ENCODE measurements around the gene HSD17B11.

The HSD17B11 gene

DNA sequence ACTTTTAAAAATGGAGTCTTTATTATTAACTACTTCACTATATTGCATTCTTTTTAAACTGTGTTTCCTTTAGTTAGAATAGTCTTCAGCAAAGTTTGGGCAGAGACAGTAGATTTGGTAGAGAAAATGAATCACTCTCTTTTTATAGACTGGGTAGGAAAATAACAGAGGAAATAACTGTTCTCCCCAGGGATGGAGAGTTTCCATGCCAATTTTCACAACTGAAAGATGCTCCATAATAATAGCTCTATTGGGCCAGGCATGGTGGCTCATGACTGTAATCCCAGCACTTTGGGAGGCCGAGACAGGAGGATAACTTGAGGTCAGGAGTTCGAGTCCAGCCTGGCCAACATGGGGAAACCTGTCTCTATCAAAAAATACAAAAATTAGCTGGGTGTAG is 81.4 kb downstream of the HSD17B11 start:
- no peak overlapping the region for H3K9ac ChIP-seq (ENCODE audit: low read length)
- no peak overlapping the region for H2AFZ ChIP-seq (ENCODE audit: low read length)
- H3K9me2 ChIP-seq (ENCODE audit: low read depth, low read length) = no peaks in the 10 kb centered on the region
- no peaks in the 10 kb centered on the region for H3K4me1 ChIP-seq (ENCODE audit: insufficient read depth, low read length, severe bottlenecking)
- TF ChIP-seq, protein P1, sequence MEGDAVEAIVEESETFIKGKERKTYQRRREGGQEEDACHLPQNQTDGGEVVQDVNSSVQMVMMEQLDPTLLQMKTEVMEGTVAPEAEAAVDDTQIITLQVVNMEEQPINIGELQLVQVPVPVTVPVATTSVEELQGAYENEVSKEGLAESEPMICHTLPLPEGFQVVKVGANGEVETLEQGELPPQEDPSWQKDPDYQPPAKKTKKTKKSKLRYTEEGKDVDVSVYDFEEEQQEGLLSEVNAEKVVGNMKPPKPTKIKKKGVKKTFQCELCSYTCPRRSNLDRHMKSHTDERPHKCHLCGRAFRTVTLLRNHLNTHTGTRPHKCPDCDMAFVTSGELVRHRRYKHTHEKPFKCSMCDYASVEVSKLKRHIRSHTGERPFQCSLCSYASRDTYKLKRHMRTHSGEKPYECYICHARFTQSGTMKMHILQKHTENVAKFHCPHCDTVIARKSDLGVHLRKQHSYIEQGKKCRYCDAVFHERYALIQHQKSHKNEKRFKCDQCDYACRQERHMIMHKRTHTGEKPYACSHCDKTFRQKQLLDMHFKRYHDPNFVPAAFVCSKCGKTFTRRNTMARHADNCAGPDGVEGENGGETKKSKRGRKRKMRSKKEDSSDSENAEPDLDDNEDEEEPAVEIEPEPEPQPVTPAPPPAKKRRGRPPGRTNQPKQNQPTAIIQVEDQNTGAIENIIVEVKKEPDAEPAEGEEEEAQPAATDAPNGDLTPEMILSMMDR (IDR thresholded peaks at IDR 0.05; ENCODE audit: low read length) = no peak
- TF ChIP-seq EZH2 (IDR thresholded peaks at IDR 0.05; ENCODE audit: borderline replicate concordance, low read length) = no peak
- no peak overlapping the region for H3K27ac ChIP-seq (ENCODE audit: low read depth, low read length, poor library complexity, severe bottlenecking)
- H3K9me3 ChIP-seq (ENCODE audit: low read length) = no peaks in the 10 kb centered on the region
- H3K36me3 ChIP-seq (ENCODE audit: insufficient read depth, low read length) = no peaks in the 10 kb centered on the region
- no peaks in the 10 kb centered on the region for H3K27me3 ChIP-seq (ENCODE audit: insufficient read depth, low read length)
- no peaks in the 10 kb centered on the region for H4K20me1 ChIP-seq (ENCODE audit: insufficient read depth, low read length)
- H3K79me2 ChIP-seq (ENCODE audit: insufficient read depth, low read length) = no peaks in the 10 kb centered on the region
- H3K4me2 ChIP-seq (ENCODE audit: low read length) = no peak overlapping the region
- no peaks in the 10 kb centered on the region for H3F3A ChIP-seq (ENCODE audit: insufficient read depth, low read length)
- H3K4me3 ChIP-seq (ENCODE audit: low read depth, low read length, poor library complexity, severe bottlenecking) = no peak overlapping the region

DNA sequence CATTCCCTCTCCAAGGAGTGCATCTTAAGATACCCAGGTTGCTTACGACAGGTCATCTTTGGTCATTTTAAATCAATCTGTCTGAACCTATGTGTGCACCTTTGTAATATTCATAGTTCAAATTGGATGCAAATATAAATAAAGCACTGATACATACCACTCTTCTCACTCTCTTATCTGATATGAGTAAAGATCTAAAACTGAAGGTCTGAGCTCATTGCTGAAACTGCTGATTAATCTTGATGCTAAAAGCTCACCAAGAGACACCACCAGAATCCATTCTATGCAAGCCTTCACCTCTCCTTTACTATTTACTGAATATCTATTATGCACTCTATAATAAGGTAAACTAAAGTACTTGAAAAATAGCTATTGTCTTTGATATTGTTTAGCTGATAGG is 84.9 kb downstream of the HSD17B11 start:
- H3K4me2 ChIP-seq (ENCODE audit: low read length) = no peak overlapping the region
- no peak overlapping the region for H3K27ac ChIP-seq (ENCODE audit: low read depth, low read length, poor library complexity, severe bottlenecking)

GRCh38 chr4:87305562-87305961 is 85.4 kb downstream of the HSD17B11 start:
- H3K9me2 ChIP-seq (ENCODE audit: low read depth, low read length) = no peaks in the 10 kb centered on the region
- no peaks in the 10 kb centered on the region for H3K36me3 ChIP-seq (ENCODE audit: insufficient read depth, low read length)
- no peaks in the 10 kb centered on the region for H4K20me1 ChIP-seq (ENCODE audit: insufficient read depth, low read length)
- H3K79me2 ChIP-seq (ENCODE audit: insufficient read depth, low read length) = no peaks in the 10 kb centered on the region
- no peak overlapping the region for H3K4me3 ChIP-seq (ENCODE audit: low read depth, low read length, poor library complexity, severe bottlenecking)
- H3K9me3 ChIP-seq (ENCODE audit: low read length) = no peaks in the 10 kb centered on the region
- TF ChIP-seq EZH2 (IDR thresholded peaks at IDR 0.05; ENCODE audit: borderline replicate concordance, low read length) = no peak
- TF ChIP-seq, protein P1 (IDR thresholded peaks at IDR 0.05; ENCODE audit: low read length) = no peak
- no peaks in the 10 kb centered on the region for H3K27me3 ChIP-seq (ENCODE audit: insufficient read depth, low read length)
- no peaks in the 10 kb centered on the region for H3K4me1 ChIP-seq (ENCODE audit: insufficient read depth, low read length, severe bottlenecking)
- no peak overlapping the region for H3K27ac ChIP-seq (ENCODE audit: low read depth, low read length, poor library complexity, severe bottlenecking)
- no peak overlapping the region for H3K9ac ChIP-seq (ENCODE audit: low read length)
- H3K4me2 ChIP-seq (ENCODE audit: low read length) = no peak overlapping the region
- H3F3A ChIP-seq (ENCODE audit: insufficient read depth, low read length) = no peaks in the 10 kb centered on the region
- H2AFZ ChIP-seq (ENCODE audit: low read length) = no peak overlapping the region

More for the DNA sequence above, 84.9 kb downstream of the HSD17B11 start:
- no peak for TF ChIP-seq EZH2 (IDR thresholded peaks at IDR 0.05; ENCODE audit: borderline replicate concordance, low read length)
- TF ChIP-seq, protein P1 (IDR thresholded peaks at IDR 0.05; ENCODE audit: low read length) = no peak
- H3K9ac ChIP-seq (ENCODE audit: low read length) = no peak overlapping the region
- no peaks in the 10 kb centered on the region for H4K20me1 ChIP-seq (ENCODE audit: insufficient read depth, low read length)
- H3K9me2 ChIP-seq (ENCODE audit: low read depth, low read length) = no peaks in the 10 kb centered on the region
- H3K79me2 ChIP-seq (ENCODE audit: insufficient read depth, low read length) = no peaks in the 10 kb centered on the region
- H3F3A ChIP-seq (ENCODE audit: insufficient read depth, low read length) = no peaks in the 10 kb centered on the region
- H3K27me3 ChIP-seq (ENCODE audit: insufficient read depth, low read length) = no peaks in the 10 kb centered on the region
- H3K4me1 ChIP-seq (ENCODE audit: insufficient read depth, low read length, severe bottlenecking) = no peaks in the 10 kb centered on the region
- no peaks in the 10 kb centered on the region for H3K9me3 ChIP-seq (ENCODE audit: low read length)
- H2AFZ ChIP-seq (ENCODE audit: low read length) = no peak overlapping the region
- no peak overlapping the region for H3K4me3 ChIP-seq (ENCODE audit: low read depth, low read length, poor library complexity, severe bottlenecking)
- H3K36me3 ChIP-seq (ENCODE audit: insufficient read depth, low read length) = no peaks in the 10 kb centered on the region
